Measurements from ENCODE around the gene NDUFS3.
"Not testable (repeated sequence)": the region's sequence is repeated elsewhere in the genome, so short reads cannot be mapped to it uniquely, and the experiment has no call there.

The NDUFS3 gene

GRCh38 chr11:47562393-47562792 lies 16.5 kb upstream of the NDUFS3 start:
- not testable (repeated sequence) for DNase-seq

GRCh38 chr11:47564366-47564765 lies 14.5 kb upstream of the NDUFS3 start:
- not testable (repeated sequence) for DNase-seq

- no peak for DNase-seq
Measured at GRCh38 chr11:47564933-47565339, 13.9 kb upstream of the NDUFS3 start.

- DNase-seq, result peak; percentile 85
Measured at GRCh38 chr11:47565340-47566148, 13.3 kb upstream of the NDUFS3 start, which contains the start of gene PTPMT1. TSS of gene PTPMT1 (plus strand) at chr11:47565599. CDS start at chr11:47565623, 24 bp downstream.

GRCh38 chr11:47566149-47566698 lies 12.7 kb upstream of the NDUFS3 start:
- no peak for DNase-seq

GRCh38 chr11:47569646-47570045 lies 9.2 kb upstream of the NDUFS3 start:
- DNase-seq, result no peak

GRCh38 chr11:47570651-47571356 lies 8.1 kb upstream of the NDUFS3 start:
- DNase-seq, result no peak

GRCh38 chr11:47571357-47571729 lies 7.5 kb upstream of the NDUFS3 start:
- DNase-seq, result no peak

- DNase-seq, result no peak
Measured at GRCh38 chr11:47571895-47572294, 7.0 kb upstream of the NDUFS3 start.

GRCh38 chr11:47572715-47573255 lies 6.1 kb upstream of the NDUFS3 start:
- no peak for DNase-seq

- no peak for DNase-seq
Measured at GRCh38 chr11:47573321-47573720, 5.6 kb upstream of the NDUFS3 start.

- DNase-seq, result no peak
Measured at GRCh38 chr11:47577460-47578041, 1.3 kb upstream of the NDUFS3 start.

GRCh38 chr11:47583844-47584243 lies 5.0 kb downstream of the NDUFS3 start:
- DNase-seq, result no peak

- DNase-seq, result no peak
Measured at GRCh38 chr11:47586098-47586855, 7.4 kb downstream of the NDUFS3 start, which contains the start of gene FAM180B. TSS of gene FAM180B (plus strand) at chr11:47586678. CDS start at chr11:47586769, 91 bp downstream.

GRCh38 chr11:47587039-47587716 lies 8.3 kb downstream of the NDUFS3 start:
- DNase-seq, result no peak

GRCh38 chr11:47587723-47588326 lies 9.0 kb downstream of the NDUFS3 start:
- no peak for DNase-seq

GRCh38 chr11:47589118-47589517 lies 10.2 kb downstream of the NDUFS3 start:
- no peak for DNase-seq

- DNase-seq, result no peak
Measured at GRCh38 chr11:47589584-47589976, 10.7 kb downstream of the NDUFS3 start.

- DNase-seq, result no peak
Measured at GRCh38 chr11:47589977-47590861, 11.3 kb downstream of the NDUFS3 start.

GRCh38 chr11:47591764-47592163 lies 12.9 kb downstream of the NDUFS3 start:
- DNase-seq, result no peak

Measured in activated CD4-positive, alpha-beta T cell treated with anti-CD3 and anti-CD28 coated beads, Interleukin-10, Interleukin-2, amounts not matched to agents 100 ng/mL and 50 ng/mL, durations not matched to agents 16 hours and 8 hours (primary cell).